Activated CD4-positive, alpha-beta T cell treated with anti-CD3 and anti-CD28 coated beads, Interleukin-2, amount 50 U/mL, for 16 hours (primary cell): ENCODE results near the gene NGRN.

ENCODE experiments used
- DNase-seq: peaks from one replicate; pipeline ENCODE4 v3.0.0-alpha.2; 2020

NGRN gene

GRCh38 chr15:90265271-90266060 is at the start of gene NGRN:
NGRN (plus strand) TSS chr15:90265672; CDS start chr15:90265713, 41 bp downstream.
- peak; percentile 95 for DNase-seq

- no peak for DNase-seq
These were observed 47.6 kb upstream of the NGRN start for GRCh38 chr15:90217671-90218394.

GRCh38 chr15:90219421-90220141 is 45.9 kb upstream of the NGRN start:
- DNase-seq, result peak; percentile 45

- peak; percentile 35 for DNase-seq
These were observed 44.1 kb upstream of the NGRN start for GRCh38 chr15:90221246-90221900.

GRCh38 chr15:90222547-90222946 is 42.9 kb upstream of the NGRN start:
- no peak for DNase-seq

GRCh38 chr15:90223441-90224165 is 41.9 kb upstream of the NGRN start:
- no peak for DNase-seq

- no peak for DNase-seq
These were observed 40.4 kb upstream of the NGRN start for GRCh38 chr15:90225047-90225446.

GRCh38 chr15:90225504-90226234 is 39.8 kb upstream of the NGRN start:
- no peak for DNase-seq

GRCh38 chr15:90227336-90227735 is 38.1 kb upstream of the NGRN start:
- no peak for DNase-seq

GRCh38 chr15:90227816-90228772 is 37.4 kb upstream of the NGRN start:
- no peak for DNase-seq

- no peak for DNase-seq
These were observed 36.5 kb upstream of the NGRN start for GRCh38 chr15:90228960-90229359.

GRCh38 chr15:90230071-90230494 is 35.4 kb upstream of the NGRN start:
- no peak for DNase-seq

GRCh38 chr15:90230610-90231009 is 34.9 kb upstream of the NGRN start:
- DNase-seq, result no peak

- DNase-seq, result peak; percentile 80
These were observed 34.1 kb upstream of the NGRN start for GRCh38 chr15:90231028-90232017.

GRCh38 chr15:90232196-90232595 is 33.3 kb upstream of the NGRN start:
- peak; percentile 29 for DNase-seq

- peak; percentile 8 for DNase-seq
These were observed 32.5 kb upstream of the NGRN start for GRCh38 chr15:90232941-90233386.

GRCh38 chr15:90233387-90234095 is 31.9 kb upstream of the NGRN start, which contains the start of gene CIB1:
CIB1 (minus strand) TSS chr15:90233941; CDS start chr15:90233885, 56 bp downstream.
- peak; percentile 98 for DNase-seq
